Thoracic aorta (tissue), 2 donors: ENCODE results near the gene DRC3. TPM values are rescaled to one million over a fixed set of nuclear protein-coding genes. Genes with fewer than 3 reads are reported as not detected.

Experiments used
- ATAC-seq: fragments of 150-250 bp; one replicate; pipeline ENCODE4 v1.8.0; 2017; ENCODE audit warnings: low read depth; ENCODE audit not compliant: insufficient number of reproducible peaks, low FRiP score
- DNase-seq: peaks from one replicate; pipeline ENCODE4 v3.0.0-alpha.2; 2020; ENCODE audit warnings: low spot score
- H3K27ac ChIP-seq, 2 donors: fragments of 200-600 bp; sonication (generic); 1 replicate in 1 of 2; 2 replicates in 1 of 2; pipeline ENCODE4 v1.5.1; 2016; ENCODE audit warnings: mild to moderate bottlenecking in 2 of 2, moderate library complexity in 2 of 2
- H3K27me3 ChIP-seq: fragments of 200-600 bp; sonication (generic); replicated peaks from 2 replicates; pipeline ENCODE4 v1.6.0; 2016; ENCODE audit warnings: mild to moderate bottlenecking; ENCODE audit not compliant: insufficient read depth
- H3K36me3 ChIP-seq: fragments of 200-600 bp; sonication (generic); one replicate; pipeline ENCODE4 v1.5.1; 2016
- H3K4me1 ChIP-seq, 2 donors: fragments of 200-600 bp; sonication (generic); 1 replicate in 1 of 2; 2 replicates in 1 of 2; pipeline versions ENCODE4 v1.5.1 to v1.6.0; 2016; ENCODE audit warnings: low read depth in 2 of 2, mild to moderate bottlenecking in 1 of 2; ENCODE audit not compliant: control insufficient read depth in 1 of 2
- H3K4me3 ChIP-seq: fragments of 200-600 bp; sonication (generic); 2 replicates; pipeline ENCODE4 v1.5.1; 2016; ENCODE audit warnings: mild to moderate bottlenecking
- H3K9me3 ChIP-seq: fragments of 200-600 bp; sonication (generic); 2 replicates; pipeline ENCODE4 v1.5.1; 2016
- CTCF ChIP-seq: fragments of 200-600 bp; sonication (generic); IDR thresholded peaks from one replicate; pipeline ENCODE4 v1.5.1; 2019; ENCODE audit warnings: antibody characterized with exemption
- total RNA-seq, 2 donors: library from RNA; depleted of rRNA; stranded (reverse); fragments of >200 nt; gene quantifications; one replicate each; pipeline versions ENCODE4 v1.1.0 to v1.2.3, GENCODE V29; 2016

The DRC3 gene
- total RNA-seq, 2 donors from 2014 or later: 0.27 to 2.3 TPM

- ATAC-seq (no peak), DNase-seq (no peak)
- Histone ChIP-seq H3K27ac (no peak overlapping the region), H3K4me1 (peaks cover 7 to 18% of the 10 kb centered on the region in 2 donors), H3K4me3 (no peak overlapping the region), H3K9me3 (no peaks in the 10 kb centered on the region), H3K27me3 (no peaks in the 10 kb centered on the region), H3K36me3 (no peaks in the 10 kb centered on the region)
- TF ChIP-seq CTCF: no peak
Measured at GRCh38 chr17:17966399-17966798, 6.3 kb upstream of the DRC3 start.

DNA sequence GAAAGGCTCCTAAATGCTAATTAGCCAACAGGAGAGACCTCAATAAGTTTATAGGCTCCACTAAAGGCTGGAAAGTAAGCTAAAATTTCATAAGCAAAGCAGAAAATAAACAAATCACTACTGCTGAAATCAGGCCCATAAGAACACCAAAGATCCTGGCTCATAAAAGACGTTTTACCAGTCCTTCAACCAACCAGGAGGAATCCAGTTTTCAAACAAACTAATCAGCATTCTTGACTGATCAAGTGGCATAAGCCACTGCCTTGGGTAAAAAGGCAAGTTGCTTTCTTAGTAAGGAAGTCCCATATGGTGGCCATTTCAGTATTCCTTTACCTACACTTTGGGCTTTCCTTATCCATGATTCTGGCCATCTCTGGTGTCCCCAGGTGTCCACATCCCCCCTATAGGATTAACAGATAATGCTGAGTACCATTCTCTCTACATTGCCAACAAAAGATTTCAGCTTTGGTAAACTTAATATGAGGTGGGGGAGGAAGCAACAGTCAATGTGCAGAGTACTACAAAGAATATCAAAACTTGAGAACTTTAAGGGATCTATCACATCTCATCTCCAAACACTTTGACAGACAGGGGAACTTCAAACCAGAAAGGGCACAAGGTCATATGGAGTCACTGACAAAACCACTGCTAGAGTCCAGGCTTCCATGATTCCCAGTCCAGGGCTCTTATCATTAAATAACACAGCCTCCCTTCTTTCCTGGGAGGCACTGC lies 1.8 kb upstream of the DRC3 start:
- DNase-seq: no peak
- H3K27ac ChIP-seq: peak overlapping the region; percentile 83 to 89
- ATAC-seq: no peak
- H3K27me3 ChIP-seq: no peaks in the 10 kb centered on the region
- TF ChIP-seq CTCF: no peak
- H3K9me3 ChIP-seq: no peaks in the 10 kb centered on the region
- H3K4me3 ChIP-seq: peak overlapping the region; percentile 86
- H3K4me1 ChIP-seq: peaks cover 12 to 25% of the 10 kb centered on the region in 2 donors
- no peaks in the 10 kb centered on the region for H3K36me3 ChIP-seq

DNA sequence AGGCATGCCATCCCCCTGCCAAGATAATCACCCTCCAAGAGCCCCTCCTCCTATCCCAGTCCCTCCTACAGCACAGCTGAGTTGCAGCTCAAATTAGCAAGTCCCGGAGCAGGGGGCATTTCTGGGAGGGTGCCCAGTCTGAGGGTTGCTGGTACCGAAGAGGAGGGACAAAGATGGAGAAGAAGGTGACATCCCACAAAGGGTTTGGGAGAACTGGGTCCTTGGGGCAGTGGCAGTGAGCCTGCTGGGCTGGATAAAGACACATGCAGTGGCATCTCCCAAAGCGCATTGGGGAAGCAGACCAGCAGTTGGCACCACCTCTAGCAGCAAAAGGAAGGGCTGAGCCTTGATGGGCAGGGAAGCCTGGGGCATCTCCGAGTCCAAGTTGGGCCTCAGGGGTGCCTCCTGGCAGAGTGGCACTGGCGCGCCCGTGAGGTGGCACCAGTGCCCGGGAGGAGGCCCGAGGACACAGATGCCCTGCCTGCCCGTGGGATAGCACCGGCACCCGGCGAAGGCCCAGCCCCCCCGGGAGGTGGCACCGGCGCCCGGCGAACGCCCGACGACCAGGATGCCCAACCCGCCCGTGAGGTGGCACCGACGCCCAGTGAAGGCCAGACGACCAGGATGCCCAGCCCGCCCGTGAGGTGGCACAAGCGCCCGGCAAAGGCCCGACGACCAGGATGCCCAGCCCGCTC lies 1.1 kb upstream of the DRC3 start:
- no peak for DNase-seq
- H3K9me3 ChIP-seq: no peaks in the 10 kb centered on the region
- ATAC-seq: no peak
- TF ChIP-seq CTCF: no peak
- peak overlapping the region; percentile 83 to 89 for H3K27ac ChIP-seq
- no peaks in the 10 kb centered on the region for H3K27me3 ChIP-seq
- peaks cover 12 to 25% of the 10 kb centered on the region in 2 donors for H3K4me1 ChIP-seq
- peak overlapping the region; percentile 86 for H3K4me3 ChIP-seq
- no peaks in the 10 kb centered on the region for H3K36me3 ChIP-seq

DNA sequence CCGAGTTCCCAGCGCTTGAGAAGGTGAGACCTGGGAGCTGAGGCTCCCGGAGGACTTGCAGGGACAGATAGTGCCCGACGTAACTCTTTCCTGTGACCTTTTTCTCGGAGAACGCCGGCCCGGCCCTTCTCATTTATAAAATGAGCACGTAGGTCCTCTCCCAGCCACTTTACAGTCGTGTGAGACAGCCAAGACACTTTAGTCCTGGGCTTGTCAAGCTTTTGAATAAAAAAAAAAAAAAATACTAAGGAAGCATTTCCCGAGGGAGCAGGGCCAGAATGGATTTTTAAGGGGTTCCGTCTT lies 241 bp downstream of the DRC3 start:
- no peaks in the 10 kb centered on the region for H3K9me3 ChIP-seq
- H3K27me3 ChIP-seq: no peaks in the 10 kb centered on the region
- H3K4me1 ChIP-seq: peaks cover 12 to 25% of the 10 kb centered on the region in 2 donors
- no peak for TF ChIP-seq CTCF
- ATAC-seq (no peak), DNase-seq (no peak)
- H3K36me3 ChIP-seq: no peaks in the 10 kb centered on the region
- peak overlapping the region; percentile 31 to 38 for H3K27ac ChIP-seq
- H3K4me3 ChIP-seq: peak overlapping the region; percentile 76

GRCh38 chr17:17975436-17975835 lies 2.8 kb downstream of the DRC3 start:
- no peaks in the 10 kb centered on the region for H3K27me3 ChIP-seq
- H3K36me3 ChIP-seq: no peaks in the 10 kb centered on the region
- DNase-seq: no peak
- H3K4me1 ChIP-seq: peaks cover 12 to 17% of the 10 kb centered on the region in 2 donors
- H3K4me3 ChIP-seq: no peak overlapping the region
- ATAC-seq: no peak
- no peaks in the 10 kb centered on the region for H3K9me3 ChIP-seq
- TF ChIP-seq CTCF: no peak
- no peak overlapping the region for H3K27ac ChIP-seq
